T follicular helper cell (primary cell): ENCODE results near the gene THYN1.
A peak's percentile ranks its signal among the peaks of the same experiment; 100 is the strongest.

Source experiments
- DNase-seq: peaks from one replicate; pipeline ENCODE4 v3.0.0-alpha.2; 2020; ENCODE audit warnings: low read depth

The THYN1 gene

GRCh38 chr11:134223121-134223520 lies 30.0 kb downstream of the THYN1 start:
- no peak for DNase-seq

GRCh38 chr11:134216816-134217215 lies 36.3 kb downstream of the THYN1 start:
- no peak for DNase-seq

GRCh38 chr11:134215836-134216235 lies 37.3 kb downstream of the THYN1 start:
- no peak for DNase-seq

GRCh38 chr11:134207538-134208239 lies 45.5 kb downstream of the THYN1 start:
- DNase-seq = peak; percentile 49

GRCh38 chr11:134206185-134206584 lies 47.0 kb downstream of the THYN1 start:
- DNase-seq = no peak

GRCh38 chr11:134205729-134206128 lies 47.4 kb downstream of the THYN1 start:
- DNase-seq = no peak

GRCh38 chr11:134202661-134203060 lies 50.5 kb downstream of the THYN1 start:
- DNase-seq = no peak

GRCh38 chr11:134200688-134201087 lies 52.5 kb downstream of the THYN1 start:
- no peak for DNase-seq

- no peak for DNase-seq
These were observed 53.6 kb downstream of the THYN1 start for GRCh38 chr11:134199531-134199930.
